ENCODE measurements around the gene HOXC12.

GRCh38 chr12:53961025-53961761 is 6.5 kb downstream of the HOXC12 start:
- TF ChIP-seq CTCF (IDR thresholded peaks at IDR 0.05; ENCODE audit: borderline replicate concordance, extremely low read depth, low read length, poor library complexity, severe bottlenecking) (no peak), EZH2 (IDR thresholded peaks at IDR 0.05; ENCODE audit: borderline replicate concordance, low read depth, low read length, severe bottlenecking) (no peak)
